ENCODE results near the gene EML3. TPM values are rescaled to one million over a fixed set of nuclear protein-coding genes. Genes with fewer than 3 reads are reported as not detected.

The EML3 gene
- total and polyA plus RNA-seq, 2 of the 8 experiments (the other 6 are each of a cell fraction or from before 2014, with no cell fraction given): 19.2 to 29.9 TPM

DNA sequence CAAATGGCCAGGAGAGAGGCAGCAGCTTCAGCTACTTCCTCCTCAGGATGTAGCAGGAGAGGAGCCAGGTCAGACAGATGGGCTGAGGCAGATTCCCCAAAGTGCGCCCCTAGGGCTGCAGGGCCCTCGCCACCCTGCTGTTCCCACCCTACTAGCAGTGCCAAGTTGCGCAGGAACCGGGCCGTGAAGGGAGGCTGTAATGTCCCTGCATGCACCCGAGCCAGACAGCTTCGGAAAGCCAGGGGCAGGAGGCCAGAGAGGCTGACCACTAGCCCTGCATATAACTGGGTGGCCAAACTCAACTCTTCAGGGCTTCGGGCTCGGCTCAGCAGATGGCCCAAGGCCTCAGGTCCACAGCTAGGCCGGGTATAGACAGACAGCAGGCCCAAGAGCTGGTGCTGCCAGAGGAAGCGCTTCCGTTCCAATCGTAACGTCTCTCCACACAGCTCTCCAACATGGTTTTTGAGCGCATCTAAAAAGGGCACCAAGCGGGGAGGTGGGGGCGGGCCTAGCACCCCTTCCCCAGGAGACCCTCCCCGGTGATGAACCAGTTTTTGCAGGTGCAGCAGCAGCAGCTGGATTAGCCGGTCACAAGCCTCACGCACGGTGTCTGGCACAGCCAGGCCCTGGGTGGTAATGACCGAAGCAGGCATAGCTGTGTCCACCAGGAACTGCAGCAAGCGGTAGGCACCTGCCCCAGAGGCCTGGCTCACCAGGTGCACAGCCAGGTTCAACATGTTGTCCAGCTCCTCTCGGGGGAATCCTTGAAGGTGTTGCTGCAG is 35.8 kb upstream of the EML3 start:
- Histone ChIP-seq H2BK15ac (ENCODE audit: low read length) (no peak overlapping the region), H2AK5ac (ENCODE audit: low read depth, low read length) (no peak overlapping the region), H3K27me3 (replicated peaks in 1 of 4; ENCODE audit: control insufficient read depth in 3 of 4, extremely low read depth in 1 of 4, insufficient read depth in 3 of 4, low read length in 3 of 4) (no peaks in the 10 kb centered on the region), H3K4me2 (ENCODE audit: insufficient read depth in 1 of 2, low read depth in 2 of 2, low read length in 2 of 2) (no peak overlapping the region), H3K36me3 (ENCODE audit: control insufficient read depth in 2 of 4, insufficient read depth in 4 of 4, low read length in 3 of 4) (peaks cover 0 to 23% (median 7%) of the 10 kb centered on the region in 4 experiments; a peak in 5 of 8 replicates), H4K8ac (ENCODE audit: extremely low read depth, insufficient read depth, low read length) (no peak overlapping the region), H3K14ac (ENCODE audit: insufficient read length) (no peak overlapping the region), H2BK20ac (ENCODE audit: low read length) (no peak overlapping the region), H2BK5ac (ENCODE audit: low read depth, low read length) (no peak overlapping the region), H3K27ac (ENCODE audit: low read depth, low read length) (no peak overlapping the region), H3K9me3 (ENCODE audit: insufficient read depth in 2 of 2, low read depth in 1 of 2, low read length in 1 of 2) (no peaks in the 10 kb centered on the region), H4K91ac (replicated peaks; ENCODE audit: insufficient read length, low read length) (no peak overlapping the region), H3K23ac (ENCODE audit: insufficient read length) (no peak overlapping the region), H2BK120ac (replicated peaks; ENCODE audit: low read depth, low read length) (no peak overlapping the region), H3K18ac (ENCODE audit: extremely low read depth, low read length) (no peak overlapping the region), H4K5ac (ENCODE audit: insufficient read length, low read depth, low read length) (no peak overlapping the region), H2AFZ (ENCODE audit: low read length) (no peak overlapping the region), H3K4ac (replicated peaks; ENCODE audit: insufficient read length, low read depth, low read length) (no peak overlapping the region), H3K23me2 (ENCODE audit: low read depth, low read length) (peaks cover 8% of the 10 kb centered on the region), H3K79me2 (ENCODE audit: control insufficient read depth in 1 of 2, insufficient read depth in 2 of 2, low read length in 2 of 2) (peaks cover 15 to 51% of the 10 kb centered on the region in 2 experiments), H4K20me1 (replicated peaks in 1 of 2; ENCODE audit: control insufficient read depth in 1 of 2, insufficient read depth in 2 of 2, low read length in 2 of 2) (peaks cover 3 to 23% of the 10 kb centered on the region in 2 experiments), H3K4me1 (replicated peaks in 1 of 4; ENCODE audit: control insufficient read depth in 3 of 4, insufficient read depth in 4 of 4, low read length in 3 of 4) (no peaks in the 10 kb centered on the region; a peak in 2 of 7 replicates), H2BK12ac (ENCODE audit: low read depth, low read length) (no peak overlapping the region), H3K4me3 (ENCODE audit: extremely low read depth in 1 of 4, insufficient read depth in 2 of 4, low read depth in 3 of 4, low read length in 4 of 4) (no peak overlapping the region), H3K56ac (replicated peaks; ENCODE audit: insufficient read length, low read depth, low read length) (no peak overlapping the region), H3K79me1 (ENCODE audit: low read depth, low read length) (peaks cover 10% of the 10 kb centered on the region), H3K9ac (replicated peaks in 1 of 4; ENCODE audit: extremely low read depth in 1 of 4, low read depth in 3 of 4, low read length in 3 of 4) (no peak overlapping the region)
- FAIRE-seq (no peak), DNase-seq (ENCODE audit: low read depth in 1 of 2, low spot score in 2 of 2) (no peak)
- WGBS, 2 experiments (ENCODE audit: extremely low coverage in 1 of 2, insufficient coverage in 1 of 2, insufficient read length in 1 of 2, insufficient replicate concordance in 2 of 2, low coverage in 1 of 2, low lambda C conversion rate in 2 of 2, missing lambda C conversion rate in 1 of 2): 98% methylated on average over 24 of the region's 24 CpGs; no CpG with 5 or more reads in 1 of the 2 experiments
- ChIA-PET CTCF (ENCODE audit: partially characterized antibody) (interaction anchor here (0.6 to 3.2 kb wide), 15 partner anchors 13 to 121 kb away, joined by 3 to 14 read pairs (median 3); partner anchors contain the start of genes C11orf98, CSKMT and LRRN4CL), POLR2A (ENCODE audit: partially characterized antibody) (interaction anchor here (0.6 to 50.4 kb wide), 15 partner anchors 8 to 850 kb away, joined by 3 to 2041 read pairs (median 3); partner anchors contain the start of genes B3GAT3, BSCL2, C11orf98 and CSKMT)
